ENCODE data around the gene BRD2.

The BRD2 gene

GRCh38 chr6:33029328-33030184, 61.2 kb downstream of the BRD2 start:
- DNase-seq (ENCODE audit: low read depth, low spot score) = no peak

- no peak for DNase-seq (ENCODE audit: low read depth, low spot score)
Observed at GRCh38 chr6:33030245-33030644, 61.9 kb downstream of the BRD2 start.
